GM21360 (cell line): Measurements from ENCODE around the gene USP15.

Source experiments
- ATAC-seq: cut with Tn5 transposase; IDR thresholded peaks from one replicate; pipeline ENCODE4 v1.9.1; 2021; ENCODE audit warnings: mild to moderate bottlenecking, moderate library complexity; ENCODE audit not compliant: unreplicated experiment

Gene USP15

GRCh38 chr12:62256408-62257096, 3.7 kb upstream of the USP15 start:
- ATAC-seq: no peak

- no peak for ATAC-seq
These were observed 2.0 kb upstream of the USP15 start for GRCh38 chr12:62258231-62258630.

GRCh38 chr12:62258941-62259630, 1.1 kb upstream of the USP15 start:
- ATAC-seq: peak; percentile 9

- peak; percentile 16 for ATAC-seq
These were observed 592 bp upstream of the USP15 start for GRCh38 chr12:62259631-62259992.

GRCh38 chr12:62260733-62261683, 804 bp downstream of the USP15 start:
- peak; percentile 50 for ATAC-seq

GRCh38 chr12:62261876-62262517, 1.8 kb downstream of the USP15 start:
- no peak for ATAC-seq

GRCh38 chr12:62263232-62263631, 3.0 kb downstream of the USP15 start:
- ATAC-seq: no peak

GRCh38 chr12:62263966-62264365, 3.8 kb downstream of the USP15 start:
- ATAC-seq: no peak

- no peak for ATAC-seq
These were observed 4.5 kb downstream of the USP15 start for GRCh38 chr12:62264706-62265105.

- ATAC-seq: no peak
These were observed 5.3 kb downstream of the USP15 start for GRCh38 chr12:62265511-62265910.

- ATAC-seq: no peak
These were observed 6.8 kb downstream of the USP15 start for GRCh38 chr12:62267026-62267425.

GRCh38 chr12:62267480-62267879, 7.3 kb downstream of the USP15 start:
- peak; percentile 43 for ATAC-seq

- no peak for ATAC-seq
These were observed 8.8 kb downstream of the USP15 start for GRCh38 chr12:62268956-62269355.

- no peak for ATAC-seq
These were observed 9.4 kb downstream of the USP15 start for GRCh38 chr12:62269464-62270228.

- no peak for ATAC-seq
These were observed 10.2 kb downstream of the USP15 start for GRCh38 chr12:62270384-62270783.

- ATAC-seq: no peak
These were observed 10.7 kb downstream of the USP15 start for GRCh38 chr12:62270872-62271271.

GRCh38 chr12:62272936-62273552, 12.8 kb downstream of the USP15 start:
- ATAC-seq: no peak

GRCh38 chr12:62273724-62274380, 13.6 kb downstream of the USP15 start:
- no peak for ATAC-seq

- no peak for ATAC-seq
These were observed 17.8 kb downstream of the USP15 start for GRCh38 chr12:62278022-62278421.
